Esophagus squamous epithelium (tissue), 5 donors: Measurements from ENCODE around the gene SEC24C. TPM values are rescaled to one million over a fixed set of nuclear protein-coding genes. Genes with fewer than 3 reads are reported as not detected.

Experiments
- DNase-seq: peaks from one replicate; lab custom pipeline; 2025; lab: John Stamatoyannopoulos, UW
- H3K27ac ChIP-seq, 4 donors: fragments of 200-600 bp; sonication (generic); one replicate each; pipeline ENCODE4 v1.5.1; 2016 to 2019; ENCODE audit warnings: mild to moderate bottlenecking in 1 of 4
- H3K27me3 ChIP-seq, 4 donors: fragments of 200-600 bp; sonication (generic); 1 replicate in 3 of 4; 2 replicates in 1 of 4; pipeline versions ENCODE4 v1.5.1 to v1.6.0; 2017 to 2021; ENCODE audit warnings: antibody characterized with exemption in 1 of 4
- H3K36me3 ChIP-seq, 3 donors: fragments of 200-600 bp; sonication (generic); one replicate each; pipeline ENCODE4 v1.5.1; 2016 to 2019
- H3K4me1 ChIP-seq, 3 donors: fragments of 200-600 bp; sonication (generic); one replicate each; pipeline ENCODE4 v1.5.1; 2017 to 2019
- H3K4me3 ChIP-seq, 4 donors: fragments of 200-600 bp; sonication (generic); 1 replicate in 3 of 4; 2 replicates in 1 of 4; pipeline ENCODE4 v1.5.1; 2016 to 2019; ENCODE audit warnings: mild to moderate bottlenecking in 2 of 4, moderate library complexity in 1 of 4
- H3K9me3 ChIP-seq, 3 donors: fragments of 200-600 bp; sonication (generic); one replicate each; pipeline ENCODE4 v1.5.1; 2016 to 2019
- POLR2A ChIP-seq, 4 donors: fragments of 450-650 bp; IDR thresholded peaks; one replicate each; pipeline ENCODE4 v1.6.1; 2017; ENCODE audit warnings: antibody characterized with exemption in 4 of 4, mild to moderate bottlenecking in 4 of 4, moderate library complexity in 3 of 4
- WGBS, 2 donors: methylation state at CpG; one replicate each; pipeline ENCODE4 v1.1.5; 2018; 5-methylcytosine and 5-hydroxymethylcytosine counted together
- intact Hi-C: fragments of 100-400 bp; cut with DNase I; formaldehyde crosslinking; loops from one replicate; pipeline ENCODE4 v1.15.0; 2022
- total RNA-seq, 4 donors: library from RNA; depleted of rRNA; stranded (reverse); fragments of >200 nt; gene quantifications; one replicate each; pipeline ENCODE4 v1.1.0, GENCODE V29; 2016
- TF ChIP-seq, protein P1 (sequence below), 6 experiments: fragments of 450-650 bp in 4 of 6; fragments of 200-600 bp in 2 of 6; sonication (generic) in 2 of 6; IDR thresholded peaks; one replicate each; pipeline ENCODE4 v1.5.1; 2016 to 2019; ENCODE audit warnings: antibody characterized with exemption in 6 of 6, mild to moderate bottlenecking in 4 of 6, moderate library complexity in 4 of 6
- donor health status: DM: yes; HTN: yes; CAD: no.

SEC24C gene
- total RNA-seq, 4 donors from 2014 or later: 59.1 to 78.8 (median 64.6) TPM

DNA sequence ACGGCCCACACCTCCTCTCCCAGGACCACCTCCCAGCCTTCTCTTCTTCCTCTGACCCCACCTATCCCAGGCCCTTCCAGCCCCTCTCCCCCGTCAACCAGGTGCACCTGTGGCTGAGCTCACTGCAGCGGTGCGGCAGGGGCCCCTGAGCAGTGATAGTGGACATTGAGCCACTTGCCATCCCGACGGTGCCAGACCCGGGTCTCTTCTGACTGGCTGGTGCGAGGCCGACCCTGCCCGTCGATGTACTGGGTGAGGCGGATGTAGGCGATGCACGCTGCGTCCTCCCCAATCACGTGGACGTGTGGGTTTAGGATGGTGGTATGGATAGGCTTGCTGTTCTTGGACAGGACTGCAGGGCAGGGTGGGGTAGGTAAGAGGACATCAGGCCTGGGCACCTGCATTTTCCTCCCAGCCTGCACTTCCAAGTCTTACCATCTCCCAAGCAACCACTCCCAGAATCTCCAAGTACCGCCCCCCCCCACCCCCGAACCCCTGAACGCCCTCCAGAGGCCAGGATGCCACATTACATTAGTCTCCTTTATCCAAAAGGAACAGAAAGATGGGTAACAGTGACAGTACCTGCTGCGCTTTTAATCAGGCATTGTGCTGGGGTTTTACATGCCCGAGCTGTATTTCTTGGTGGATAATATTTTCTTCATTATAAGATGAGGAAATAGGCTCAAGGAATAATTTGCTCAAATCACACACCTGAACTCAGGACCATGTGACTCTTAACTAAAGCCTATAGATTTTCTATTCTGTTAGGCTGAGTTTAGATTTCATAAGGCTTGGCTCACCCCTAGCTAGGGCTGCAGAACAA, 70.9 kb downstream of the SEC24C start:
- intact Hi-C loops: no loop called here
- H3K4me1 ChIP-seq: peaks cover 26 to 88% (median 50%) of the 10 kb centered on the region in 3 donors
- H3K9me3 ChIP-seq: no peaks in the 10 kb centered on the region
- H3K27me3 ChIP-seq: no peaks in the 10 kb centered on the region
- H3K27ac ChIP-seq: peak overlapping the region in 1 of 4 donors; percentile 76
- DNase-seq: no peak
- 82 to 87% methylated on average over 4 to 11 of the region's 22 CpGs for WGBS, 2 donors
- no peak for TF ChIP-seq POLR2A (IDR thresholded peaks at IDR 0.05)
- TF ChIP-seq, protein P1, sequence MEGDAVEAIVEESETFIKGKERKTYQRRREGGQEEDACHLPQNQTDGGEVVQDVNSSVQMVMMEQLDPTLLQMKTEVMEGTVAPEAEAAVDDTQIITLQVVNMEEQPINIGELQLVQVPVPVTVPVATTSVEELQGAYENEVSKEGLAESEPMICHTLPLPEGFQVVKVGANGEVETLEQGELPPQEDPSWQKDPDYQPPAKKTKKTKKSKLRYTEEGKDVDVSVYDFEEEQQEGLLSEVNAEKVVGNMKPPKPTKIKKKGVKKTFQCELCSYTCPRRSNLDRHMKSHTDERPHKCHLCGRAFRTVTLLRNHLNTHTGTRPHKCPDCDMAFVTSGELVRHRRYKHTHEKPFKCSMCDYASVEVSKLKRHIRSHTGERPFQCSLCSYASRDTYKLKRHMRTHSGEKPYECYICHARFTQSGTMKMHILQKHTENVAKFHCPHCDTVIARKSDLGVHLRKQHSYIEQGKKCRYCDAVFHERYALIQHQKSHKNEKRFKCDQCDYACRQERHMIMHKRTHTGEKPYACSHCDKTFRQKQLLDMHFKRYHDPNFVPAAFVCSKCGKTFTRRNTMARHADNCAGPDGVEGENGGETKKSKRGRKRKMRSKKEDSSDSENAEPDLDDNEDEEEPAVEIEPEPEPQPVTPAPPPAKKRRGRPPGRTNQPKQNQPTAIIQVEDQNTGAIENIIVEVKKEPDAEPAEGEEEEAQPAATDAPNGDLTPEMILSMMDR (IDR thresholded peaks at IDR 0.05): peak in 1 of 6 experiments; percentile 12
- peaks cover 0 to 68% (median 10%) of the 10 kb centered on the region in 3 donors for H3K36me3 ChIP-seq
- no peak overlapping the region for H3K4me3 ChIP-seq

DNA sequence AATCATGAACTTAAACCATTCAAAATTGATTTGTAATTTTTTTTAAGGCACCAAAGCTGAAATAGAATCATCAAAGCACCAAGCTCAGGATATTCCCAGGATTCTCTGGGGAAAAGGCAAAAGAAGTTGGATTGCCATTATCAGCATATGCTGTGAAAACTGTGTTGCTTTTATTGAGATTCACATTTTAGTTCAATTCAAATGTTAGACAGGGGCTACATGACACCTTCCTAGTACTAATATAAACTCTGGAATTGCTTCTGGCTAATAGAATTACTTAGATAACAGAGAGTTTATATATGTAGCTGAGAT, 71.5 kb downstream of the SEC24C start:
- Histone ChIP-seq H3K4me3 (no peak overlapping the region), H3K36me3 (peaks cover 0 to 67% (median 10%) of the 10 kb centered on the region in 3 donors), H3K9me3 (no peaks in the 10 kb centered on the region), H3K27me3 (no peaks in the 10 kb centered on the region), H3K27ac (peak overlapping the region in 3 of 4 donors; percentile 5 to 76 (median 30)), H3K4me1 (peaks cover 21 to 86% (median 47%) of the 10 kb centered on the region in 3 donors)
- TF ChIP-seq, protein P1 (IDR thresholded peaks at IDR 0.05): no peak
- TF ChIP-seq POLR2A (IDR thresholded peaks at IDR 0.05): no peak
- intact Hi-C loops: no loop called here
- no peak for DNase-seq

DNA sequence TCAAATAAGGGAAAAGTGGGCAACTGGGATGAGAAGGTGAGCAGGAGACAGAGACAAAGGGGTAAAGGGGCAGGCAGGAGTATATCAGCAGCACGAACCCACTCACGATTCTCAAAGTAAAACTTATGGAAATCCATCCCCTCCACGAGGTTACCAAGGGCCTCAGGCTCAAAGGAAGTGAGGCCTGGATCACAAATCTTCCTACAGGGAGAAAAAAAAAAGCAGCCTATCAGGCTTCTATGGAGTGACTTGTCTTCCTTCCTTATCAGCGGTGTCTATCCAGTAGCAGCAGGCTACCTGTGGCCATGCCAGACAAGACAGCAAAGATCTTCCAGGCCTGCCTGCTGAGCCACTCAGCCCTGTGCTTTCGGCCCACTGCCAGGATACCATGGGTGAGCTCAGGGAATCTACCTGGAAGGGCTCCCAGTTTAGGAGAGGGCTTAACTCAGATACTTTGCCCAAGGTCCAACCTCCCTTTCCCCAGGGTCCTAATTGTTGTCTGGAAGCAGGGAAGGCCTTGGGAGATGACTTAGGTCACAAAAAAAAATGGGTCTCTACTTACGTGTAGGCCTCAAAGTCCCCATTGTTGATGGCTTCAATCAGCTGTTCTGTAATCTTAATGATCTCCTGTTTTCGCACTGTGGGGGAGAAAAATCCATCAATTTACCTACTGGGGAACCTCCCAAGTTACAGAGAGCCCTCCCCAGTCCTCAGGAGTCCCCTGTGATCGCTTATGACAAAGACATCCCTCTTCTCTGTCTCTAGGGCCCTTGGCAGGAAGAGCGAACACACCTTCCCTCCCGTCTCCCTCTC, 73.0 kb downstream of the SEC24C start:
- Histone ChIP-seq H3K27me3 (no peaks in the 10 kb centered on the region), H3K9me3 (no peaks in the 10 kb centered on the region), H3K27ac (peak overlapping the region; percentile 3 to 76 (median 52)), H3K4me1 (peaks cover 19 to 93% (median 46%) of the 10 kb centered on the region in 3 donors), H3K36me3 (peaks cover 0 to 78% (median 18%) of the 10 kb centered on the region in 3 donors), H3K4me3 (no peak overlapping the region)
- 70 to 73% methylated on average over 10 of the region's 10 CpGs for WGBS, 2 donors
- no peak for TF ChIP-seq POLR2A (IDR thresholded peaks at IDR 0.05)
- TF ChIP-seq, protein P1 (IDR thresholded peaks at IDR 0.05): no peak
- DNase-seq: no peak
- intact Hi-C loops: no loop called here

DNA sequence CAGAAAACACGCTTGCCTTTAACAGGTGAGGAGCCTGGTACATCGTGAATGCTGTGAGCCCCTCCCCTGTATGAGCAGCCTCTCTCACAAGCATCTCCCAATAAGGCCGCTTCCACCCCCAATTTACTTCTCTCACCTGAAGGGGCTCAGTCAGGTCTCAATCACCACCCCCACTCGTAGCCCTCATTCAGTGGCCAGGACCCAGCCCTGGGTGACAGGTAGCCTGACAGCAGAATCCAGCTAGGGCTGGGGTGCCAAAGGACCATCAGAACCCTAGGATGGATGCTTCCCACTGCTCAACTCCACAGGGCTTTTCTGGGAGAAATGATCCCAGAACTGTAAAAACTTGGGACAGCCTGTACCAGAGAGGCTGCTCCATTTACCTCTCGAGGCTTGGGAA, 73.7 kb downstream of the SEC24C start:
- H3K4me1 ChIP-seq: peaks cover 19 to 86% (median 39%) of the 10 kb centered on the region in 3 donors
- H3K27ac ChIP-seq: peak overlapping the region in 2 of 4 donors; percentile 39 to 76
- intact Hi-C loops: no loop called here
- H3K27me3 ChIP-seq: no peaks in the 10 kb centered on the region
- H3K36me3 ChIP-seq: peaks cover 0 to 84% (median 18%) of the 10 kb centered on the region in 3 donors
- no peaks in the 10 kb centered on the region for H3K9me3 ChIP-seq
- no peak for DNase-seq
- no peak overlapping the region for H3K4me3 ChIP-seq
- TF ChIP-seq, protein P1 (IDR thresholded peaks at IDR 0.05): no peak
- TF ChIP-seq POLR2A (IDR thresholded peaks at IDR 0.05): no peak
- 83 to 92% methylated on average over 2 to 5 of the region's 5 CpGs for WGBS, 2 donors
